Measurements from ENCODE around the gene ACTRT2.

The ACTRT2 gene

DNA sequence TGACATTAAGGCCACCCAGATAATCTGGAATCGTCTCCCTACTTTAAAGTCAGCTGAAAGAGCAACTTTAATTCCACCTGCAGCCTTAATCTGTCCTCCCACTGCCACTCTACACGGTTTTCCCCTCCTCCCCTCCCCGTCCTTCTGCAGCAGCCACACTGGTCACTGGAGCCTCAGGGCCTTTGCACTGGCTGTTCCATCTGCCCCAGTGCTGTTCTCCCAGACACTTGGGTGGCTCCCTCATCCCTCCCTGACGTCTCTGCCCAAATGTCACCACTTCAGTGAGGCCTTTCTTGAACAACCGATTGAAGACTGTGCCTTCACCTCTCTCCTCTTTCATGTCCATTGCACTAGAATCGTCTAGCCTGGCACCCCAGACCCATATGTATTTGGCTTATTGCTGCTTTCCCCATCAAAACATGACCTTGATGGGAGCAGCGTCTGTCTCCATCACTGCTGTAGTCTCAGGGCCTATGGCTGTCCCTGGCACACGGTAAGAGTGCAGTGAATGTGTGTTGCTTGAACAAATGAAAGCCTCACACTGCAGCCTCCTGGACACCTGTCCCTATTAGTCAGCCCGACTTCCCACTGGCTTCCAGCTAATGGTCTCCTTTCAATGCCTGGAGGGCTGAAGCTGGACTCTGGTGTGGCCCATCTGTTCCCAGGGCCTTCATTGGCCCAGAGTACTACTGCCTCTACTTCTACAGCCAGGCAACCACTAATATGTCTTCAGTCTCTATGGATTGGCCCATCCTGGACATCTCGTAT lies 37.2 kb downstream of the ACTRT2 start:
- Histone ChIP-seq H3K79me2 (ENCODE audit: insufficient read depth, low read length) (no peaks in the 10 kb centered on the region), H3K9me3 (ENCODE audit: insufficient read depth, low read length) (no peaks in the 10 kb centered on the region), H3K36me3 (ENCODE audit: low read length) (no peaks in the 10 kb centered on the region), H3K4me3 (ENCODE audit: insufficient read depth, low read length, poor library complexity, severe bottlenecking) (no peak overlapping the region), H3K9ac (ENCODE audit: low read length) (no peak overlapping the region), H3F3A (ENCODE audit: insufficient read depth) (no peaks in the 10 kb centered on the region), H3K27ac (ENCODE audit: low read depth, low read length) (no peak overlapping the region), H3K27me3 (ENCODE audit: low read length) (no peaks in the 10 kb centered on the region), H3K9me2 (replicated peaks; ENCODE audit: insufficient read depth, low read length) (no peaks in the 10 kb centered on the region), H3K4me2 (ENCODE audit: low read depth, low read length, poor library complexity, severe bottlenecking) (no peak overlapping the region), H2AFZ (ENCODE audit: low read depth, low read length, severe bottlenecking) (no peak overlapping the region), H4K20me1 (ENCODE audit: low read depth, low read length) (no peaks in the 10 kb centered on the region)
- TF ChIP-seq EZH2phosphoT487 (conservative IDR thresholded peaks at IDR 0.05; ENCODE audit: low read length): no peak
- TF ChIP-seq, protein P1, sequence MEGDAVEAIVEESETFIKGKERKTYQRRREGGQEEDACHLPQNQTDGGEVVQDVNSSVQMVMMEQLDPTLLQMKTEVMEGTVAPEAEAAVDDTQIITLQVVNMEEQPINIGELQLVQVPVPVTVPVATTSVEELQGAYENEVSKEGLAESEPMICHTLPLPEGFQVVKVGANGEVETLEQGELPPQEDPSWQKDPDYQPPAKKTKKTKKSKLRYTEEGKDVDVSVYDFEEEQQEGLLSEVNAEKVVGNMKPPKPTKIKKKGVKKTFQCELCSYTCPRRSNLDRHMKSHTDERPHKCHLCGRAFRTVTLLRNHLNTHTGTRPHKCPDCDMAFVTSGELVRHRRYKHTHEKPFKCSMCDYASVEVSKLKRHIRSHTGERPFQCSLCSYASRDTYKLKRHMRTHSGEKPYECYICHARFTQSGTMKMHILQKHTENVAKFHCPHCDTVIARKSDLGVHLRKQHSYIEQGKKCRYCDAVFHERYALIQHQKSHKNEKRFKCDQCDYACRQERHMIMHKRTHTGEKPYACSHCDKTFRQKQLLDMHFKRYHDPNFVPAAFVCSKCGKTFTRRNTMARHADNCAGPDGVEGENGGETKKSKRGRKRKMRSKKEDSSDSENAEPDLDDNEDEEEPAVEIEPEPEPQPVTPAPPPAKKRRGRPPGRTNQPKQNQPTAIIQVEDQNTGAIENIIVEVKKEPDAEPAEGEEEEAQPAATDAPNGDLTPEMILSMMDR (IDR thresholded peaks at IDR 0.05; ENCODE audit: insufficient read depth, low read length, poor library complexity, severe bottlenecking): no peak

DNA sequence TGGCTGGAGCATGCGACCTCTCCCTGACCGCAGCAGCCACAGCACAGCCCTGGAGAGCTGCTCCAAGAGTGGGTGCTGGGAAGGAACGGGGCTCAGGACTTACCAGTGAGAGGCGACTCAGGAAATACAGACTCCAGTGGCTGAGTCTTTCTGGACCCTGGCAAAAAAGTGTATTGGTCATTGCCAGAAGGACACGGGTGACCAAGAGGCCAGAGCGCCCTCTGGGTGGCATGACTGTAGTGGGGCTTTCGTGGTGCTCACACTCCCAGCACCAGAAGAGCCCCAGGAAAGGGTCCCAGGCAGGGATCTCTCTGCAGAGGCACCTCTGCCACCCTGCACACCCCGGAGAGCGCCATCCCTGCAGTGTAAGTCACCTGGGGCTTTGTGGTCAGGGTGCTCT lies 38.9 kb downstream of the ACTRT2 start:
- H3F3A ChIP-seq (ENCODE audit: insufficient read depth): no peaks in the 10 kb centered on the region
- H4K20me1 ChIP-seq (ENCODE audit: low read depth, low read length): no peaks in the 10 kb centered on the region
- H3K27ac ChIP-seq (ENCODE audit: low read depth, low read length): no peak overlapping the region
- no peaks in the 10 kb centered on the region for H3K36me3 ChIP-seq (ENCODE audit: low read length)
- H3K27me3 ChIP-seq (ENCODE audit: low read length): no peaks in the 10 kb centered on the region
- H3K4me3 ChIP-seq (ENCODE audit: insufficient read depth, low read length, poor library complexity, severe bottlenecking): no peak overlapping the region
- no peaks in the 10 kb centered on the region for H3K9me3 ChIP-seq (ENCODE audit: insufficient read depth, low read length)
- no peak overlapping the region for H2AFZ ChIP-seq (ENCODE audit: low read depth, low read length, severe bottlenecking)
- H3K9ac ChIP-seq (ENCODE audit: low read length): no peak overlapping the region
- H3K4me2 ChIP-seq (ENCODE audit: low read depth, low read length, poor library complexity, severe bottlenecking): no peak overlapping the region
- TF ChIP-seq EZH2phosphoT487 (conservative IDR thresholded peaks at IDR 0.05; ENCODE audit: low read length): no peak
- TF ChIP-seq, protein P1 (IDR thresholded peaks at IDR 0.05; ENCODE audit: insufficient read depth, low read length, poor library complexity, severe bottlenecking): no peak
- H3K9me2 ChIP-seq (replicated peaks; ENCODE audit: insufficient read depth, low read length): no peaks in the 10 kb centered on the region
- H3K79me2 ChIP-seq (ENCODE audit: insufficient read depth, low read length): no peaks in the 10 kb centered on the region

DNA sequence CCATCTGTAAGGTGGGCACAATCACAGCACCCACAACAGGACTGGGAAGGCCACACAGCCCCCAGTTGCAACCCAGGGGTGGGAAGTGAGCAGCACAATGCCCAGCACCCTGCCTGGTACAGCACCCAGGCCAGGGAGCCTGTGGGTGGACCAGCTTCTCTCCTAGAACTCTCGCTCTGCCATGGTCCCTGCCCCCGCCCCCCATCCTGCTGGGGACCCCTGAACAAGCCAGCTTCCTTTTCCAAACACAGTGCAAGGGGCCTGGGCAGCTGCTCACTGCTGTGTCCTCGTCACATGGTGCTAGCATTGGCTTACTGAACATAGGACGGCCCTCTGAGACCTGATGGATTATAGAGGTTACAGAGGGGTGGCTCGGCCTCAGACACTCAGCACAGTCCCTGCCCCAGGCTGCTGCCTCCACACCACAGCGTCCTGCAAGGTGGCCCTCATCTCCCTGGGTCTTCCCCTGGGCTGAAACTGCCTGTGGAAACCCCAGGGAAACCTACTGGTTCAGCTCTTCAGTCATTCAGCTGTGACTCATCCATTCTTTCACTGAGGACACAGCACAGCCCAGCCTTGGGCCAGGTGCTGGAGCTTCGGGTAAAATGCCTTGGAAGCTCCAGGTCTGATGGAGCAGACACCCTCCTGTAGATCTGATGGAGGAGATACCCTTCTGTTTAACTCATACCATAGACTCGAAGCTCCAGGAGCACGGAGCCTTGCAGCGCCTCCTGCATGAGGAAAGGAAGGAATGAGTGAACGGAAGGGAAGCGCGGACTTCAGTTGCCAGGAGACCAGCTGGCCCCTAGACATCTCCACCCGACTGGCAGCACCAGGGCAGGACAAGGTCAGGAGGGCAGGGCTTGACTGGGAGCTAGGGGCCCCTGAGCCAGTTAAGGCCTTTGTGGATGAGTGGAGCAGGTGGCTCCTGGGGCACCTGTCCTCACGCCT lies 39.6 kb downstream of the ACTRT2 start:
- H3K27me3 ChIP-seq (ENCODE audit: low read length): no peaks in the 10 kb centered on the region
- H2AFZ ChIP-seq (ENCODE audit: low read depth, low read length, severe bottlenecking): no peak overlapping the region
- no peaks in the 10 kb centered on the region for H3K9me3 ChIP-seq (ENCODE audit: insufficient read depth, low read length)
- H3K36me3 ChIP-seq (ENCODE audit: low read length): no peaks in the 10 kb centered on the region
- no peak overlapping the region for H3K4me3 ChIP-seq (ENCODE audit: insufficient read depth, low read length, poor library complexity, severe bottlenecking)
- no peak overlapping the region for H3K4me2 ChIP-seq (ENCODE audit: low read depth, low read length, poor library complexity, severe bottlenecking)
- TF ChIP-seq EZH2phosphoT487 (conservative IDR thresholded peaks at IDR 0.05; ENCODE audit: low read length): no peak
- TF ChIP-seq, protein P1 (IDR thresholded peaks at IDR 0.05; ENCODE audit: insufficient read depth, low read length, poor library complexity, severe bottlenecking): no peak
- no peak overlapping the region for H3K9ac ChIP-seq (ENCODE audit: low read length)
- no peaks in the 10 kb centered on the region for H3F3A ChIP-seq (ENCODE audit: insufficient read depth)
- no peaks in the 10 kb centered on the region for H3K9me2 ChIP-seq (replicated peaks; ENCODE audit: insufficient read depth, low read length)
- H4K20me1 ChIP-seq (ENCODE audit: low read depth, low read length): no peaks in the 10 kb centered on the region
- H3K27ac ChIP-seq (ENCODE audit: low read depth, low read length): no peak overlapping the region
- H3K79me2 ChIP-seq (ENCODE audit: insufficient read depth, low read length): no peaks in the 10 kb centered on the region
